ENCODE results near the gene KCNJ18. TPM values are rescaled to one million over a fixed set of nuclear protein-coding genes. Genes with fewer than 3 reads are reported as not detected.

KCNJ18 gene
- total and polyA plus RNA-seq, 9 of the 15 experiments (the other 6 are each of a cell fraction or from before 2014, with no cell fraction given): not detected

GRCh38 chr17:21678393-21679081, 13.8 kb upstream of the KCNJ18 start (continued):
- TF ChIP-seq E2F6 (IDR thresholded peaks at IDR 0.05; ENCODE audit: borderline replicate concordance in 1 of 2, extremely low read depth in 1 of 2, insufficient read depth in 1 of 2, insufficient read length in 1 of 2, low read depth in 1 of 2, low read length in 1 of 2, poor library complexity in 1 of 2, severe bottlenecking in 1 of 2) (peak in 1 of 2 experiments; percentile 47), MNT (conservative IDR thresholded peaks at IDR 0.05) (no peak), HDAC8 (tag; IDR thresholded peaks at IDR 0.05) (no peak), HIVEP1 (CRISPR knock-in tag; IDR thresholded peaks at IDR 0.05) (no peak), ELF4 (CRISPR knock-in tag; IDR thresholded peaks at IDR 0.05) (0 out of 2 replicates have a peak, but pooled peaks have one; percentile 16), HNRNPH1 (optimal IDR thresholded peaks at IDR 0.05; ENCODE audit: low read depth, low read length) (no peak), RBM25 (IDR thresholded peaks at IDR 0.05; ENCODE audit: low read depth, low read length, severe bottlenecking) (no peak), POLR2G (IDR thresholded peaks at IDR 0.05; ENCODE audit: low read depth, low read length) (peak; percentile 37; the same call in 1 of the 2 replicates), MEIS2 (IDR thresholded peaks at IDR 0.05; ENCODE audit: partially characterized antibody) (peak; percentile 53)
- TF ChIP-seq, protein P1, sequence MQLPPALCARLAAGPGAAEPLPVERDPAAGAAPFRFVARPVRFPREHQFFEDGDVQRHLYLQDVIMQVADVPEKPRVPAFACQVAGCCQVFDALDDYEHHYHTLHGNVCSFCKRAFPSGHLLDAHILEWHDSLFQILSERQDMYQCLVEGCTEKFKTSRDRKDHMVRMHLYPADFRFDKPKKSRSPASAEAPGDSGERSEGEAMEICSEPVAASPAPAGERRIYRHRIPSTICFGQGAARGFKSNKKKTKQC (CRISPR knock-in tag; IDR thresholded peaks at IDR 0.05): no peak

Measured in K562 (cell line).